Trophoblast cell (in vitro differentiated cells and primary cell): ENCODE results near the gene KRTAP4-5.
A peak's percentile ranks its signal among the peaks of the same experiment; 100 is the strongest.
"Not testable (repeated sequence)": the region's sequence is repeated elsewhere in the genome, so short reads cannot be mapped to it uniquely, and the experiment has no call there.

Experiments used
- DNase-seq, 2 donors: peaks; one replicate each; pipeline ENCODE4 v3.0.0-alpha.2; 2016
- H2AFZ ChIP-seq: 2 replicates; pipeline ENCODE4 v1.6.1; 2013; ENCODE audit warnings: low read length, moderate library complexity, mild to moderate bottlenecking; ENCODE audit not compliant: insufficient read depth, poor library complexity
- H2AK5ac ChIP-seq: 2 replicates; pipeline ENCODE4 v1.6.1; 2013; ENCODE audit warnings: mild to moderate bottlenecking, low read length
- H2BK120ac ChIP-seq: 2 replicates; pipeline ENCODE4 v1.6.1; 2013; ENCODE audit warnings: low read length, mild to moderate bottlenecking, moderate library complexity; ENCODE audit not compliant: insufficient read depth, poor library complexity
- H2BK12ac ChIP-seq: 2 replicates; pipeline ENCODE4 v1.6.1; 2013; ENCODE audit warnings: mild to moderate bottlenecking, low read length, moderate library complexity
- H2BK5ac ChIP-seq: 2 replicates; pipeline ENCODE4 v1.6.1; 2013; ENCODE audit warnings: low read length, low read depth, moderate library complexity, mild to moderate bottlenecking; ENCODE audit not compliant: poor library complexity
- H3K14ac ChIP-seq: 2 replicates; pipeline ENCODE4 v1.6.1; 2013; ENCODE audit warnings: mild to moderate bottlenecking, low read length
- H3K18ac ChIP-seq: 2 replicates; pipeline ENCODE4 v1.6.1; 2013; ENCODE audit warnings: mild to moderate bottlenecking, low read length
- H3K23ac ChIP-seq: 2 replicates; pipeline ENCODE4 v1.6.1; 2013; ENCODE audit warnings: low read length
- H3K27ac ChIP-seq: 2 replicates; pipeline ENCODE4 v1.5.1; 2013; ENCODE audit warnings: low read depth, mild to moderate bottlenecking, inconsistent platforms, low read length, moderate library complexity
- H3K27me3 ChIP-seq: 2 replicates; pipeline ENCODE4 v1.6.1; 2013; ENCODE audit warnings: inconsistent platforms, mild to moderate bottlenecking, low read length, moderate library complexity; ENCODE audit not compliant: insufficient read depth
- H3K36me3 ChIP-seq, 2 experiments: 1 replicate in 1 of 2; 2 replicates in 1 of 2; pipeline ENCODE4 v1.6.1; 2013; ENCODE audit warnings: low read length in 2 of 2, mild to moderate bottlenecking in 2 of 2, moderate library complexity in 1 of 2; ENCODE audit not compliant: insufficient read depth in 2 of 2, control insufficient read depth in 1 of 2
- H3K4ac ChIP-seq: 2 replicates; pipeline ENCODE4 v1.6.1; 2013; ENCODE audit warnings: low read depth, mild to moderate bottlenecking, low read length, moderate library complexity
- H3K4me1 ChIP-seq, 2 experiments: 1 replicate in 1 of 2; 2 replicates in 1 of 2; pipeline ENCODE4 v1.6.1; 2013; ENCODE audit warnings: low read length in 2 of 2, mild to moderate bottlenecking in 2 of 2, moderate library complexity in 1 of 2; ENCODE audit not compliant: insufficient read depth in 2 of 2, control insufficient read depth in 1 of 2
- H3K4me2 ChIP-seq: 2 replicates; pipeline ENCODE4 v1.6.1; 2013; ENCODE audit warnings: inconsistent platforms, mild to moderate bottlenecking, low read length, moderate library complexity
- H3K4me3 ChIP-seq: 2 replicates; pipeline ENCODE4 v1.5.1; 2013; ENCODE audit warnings: mild to moderate bottlenecking, low read depth, low read length, inconsistent platforms
- H3K79me1 ChIP-seq: one replicate; pipeline ENCODE4 v1.6.1; 2013; ENCODE audit warnings: low read length
- H3K79me2 ChIP-seq: 2 replicates; pipeline ENCODE4 v1.6.1; 2013; ENCODE audit warnings: low read length, mild to moderate bottlenecking; ENCODE audit not compliant: control insufficient read depth, insufficient read depth, poor library complexity
- H3K9ac ChIP-seq: 2 replicates; pipeline ENCODE4 v1.6.1; 2013; ENCODE audit warnings: mild to moderate bottlenecking, low read length
- H3K9me3 ChIP-seq: 2 replicates; pipeline ENCODE4 v1.6.1; 2013; ENCODE audit warnings: low read depth, mild to moderate bottlenecking, control low read depth, inconsistent platforms, low read length; ENCODE audit not compliant: insufficient read depth
- H4K12ac ChIP-seq: 2 replicates; pipeline ENCODE4 v1.6.1; 2013; ENCODE audit warnings: low read depth, mild to moderate bottlenecking, low read length, moderate library complexity
- H4K8ac ChIP-seq: 2 replicates; pipeline ENCODE4 v1.6.1; 2013; ENCODE audit warnings: low read depth, mild to moderate bottlenecking, low read length, moderate library complexity
- H4K91ac ChIP-seq: one replicate; pipeline ENCODE4 v1.6.1; 2013; ENCODE audit warnings: low read depth, mild to moderate bottlenecking, low read length, moderate library complexity
- WGBS: extraction: QIAGEN DNeasy Blood & Tissue Kit; methylation state at CpG from one replicate; pipeline ENCODE4 v1.1.7; 2013; ENCODE audit warnings: missing lambda C conversion rate; ENCODE audit not compliant: insufficient read length, insufficient coverage; ENCODE audit errors: extremely low coverage; 5-methylcytosine and 5-hydroxymethylcytosine counted together

Gene KRTAP4-5

DNA sequence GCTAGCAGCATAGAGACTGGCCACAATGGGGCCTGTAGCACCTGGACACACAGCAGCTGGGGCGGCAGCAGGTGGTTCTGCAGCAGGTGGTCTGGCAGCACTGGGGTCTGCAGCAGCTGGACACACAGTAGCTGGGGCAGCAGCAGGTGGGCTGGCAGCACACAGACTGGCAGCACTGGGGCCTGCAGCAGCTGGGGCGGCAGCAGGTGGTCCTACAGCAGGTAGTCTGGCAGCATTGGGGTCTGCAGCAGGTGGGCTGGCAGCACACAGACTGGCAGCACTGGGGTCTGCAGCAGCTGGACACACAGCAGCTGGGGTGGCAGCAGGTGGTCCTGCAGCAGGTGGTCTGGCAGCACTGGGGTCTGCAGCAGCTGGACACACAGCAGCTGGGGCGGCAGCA lies 10.6 kb upstream of the KRTAP4-5 start:
- H3K27me3 ChIP-seq, H2BK12ac ChIP-seq, H3K23ac ChIP-seq, H4K8ac ChIP-seq, H3K36me3 ChIP-seq, H4K91ac ChIP-seq, H3K9me3 ChIP-seq, H3K4me2 ChIP-seq, H3K4me1 ChIP-seq, H4K12ac ChIP-seq, H3K14ac ChIP-seq, DNase-seq, H2AK5ac ChIP-seq, H2BK120ac ChIP-seq, H3K18ac ChIP-seq, H3K4me3 ChIP-seq, H3K79me1 ChIP-seq, H3K9ac ChIP-seq, H2BK5ac ChIP-seq, H2AFZ ChIP-seq, H3K27ac ChIP-seq, H3K4ac ChIP-seq, H3K79me2 ChIP-seq: not testable (repeated sequence)
- no CpG with 5 or more reads among the region's 3 CpGs for WGBS

DNA sequence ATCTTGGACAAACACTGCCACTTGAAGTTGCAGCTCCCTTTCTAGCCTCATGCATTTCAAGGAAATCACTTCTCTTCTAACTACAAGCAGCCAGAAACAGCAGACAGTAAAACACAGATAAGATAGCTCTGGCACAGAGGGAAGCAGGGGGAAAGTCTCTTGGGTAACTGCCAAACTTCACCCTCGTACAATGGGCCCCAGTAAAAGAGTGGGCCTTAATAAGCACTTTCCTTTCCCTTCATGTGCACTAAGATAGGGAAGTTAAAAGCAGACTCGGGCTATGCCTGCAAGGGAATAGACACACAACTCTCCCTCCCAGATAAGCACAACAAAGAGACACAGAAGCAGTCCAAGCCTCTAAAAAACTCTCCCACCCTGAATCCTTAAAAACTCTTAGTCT lies 4.2 kb upstream of the KRTAP4-5 start:
- H4K91ac ChIP-seq: no peak overlapping the region
- no peaks in the 10 kb centered on the region for H3K4me1 ChIP-seq
- no peak overlapping the region for H3K23ac ChIP-seq
- no peaks in the 10 kb centered on the region for H3K36me3 ChIP-seq
- H3K27ac ChIP-seq: no peak overlapping the region
- no peak overlapping the region for H3K4me3 ChIP-seq
- no peak overlapping the region for H2AFZ ChIP-seq
- H3K9me3 ChIP-seq: no peaks in the 10 kb centered on the region
- no peak overlapping the region for H2BK120ac ChIP-seq
- H4K8ac ChIP-seq: no peak overlapping the region
- H2AK5ac ChIP-seq: no peak overlapping the region
- no peaks in the 10 kb centered on the region for H3K79me1 ChIP-seq
- H3K27me3 ChIP-seq: no peaks in the 10 kb centered on the region
- H3K4ac ChIP-seq: no peak overlapping the region
- no peak overlapping the region for H2BK12ac ChIP-seq
- no peak overlapping the region for H3K9ac ChIP-seq
- H2BK5ac ChIP-seq: no peak overlapping the region
- H4K12ac ChIP-seq: no peak overlapping the region
- WGBS: no CpG with 5 or more reads among the region's 2 CpGs
- no peak overlapping the region for H3K4me2 ChIP-seq
- no peak overlapping the region for H3K18ac ChIP-seq
- H3K14ac ChIP-seq: no peak overlapping the region
- no peak for DNase-seq
- no peaks in the 10 kb centered on the region for H3K79me2 ChIP-seq

DNA sequence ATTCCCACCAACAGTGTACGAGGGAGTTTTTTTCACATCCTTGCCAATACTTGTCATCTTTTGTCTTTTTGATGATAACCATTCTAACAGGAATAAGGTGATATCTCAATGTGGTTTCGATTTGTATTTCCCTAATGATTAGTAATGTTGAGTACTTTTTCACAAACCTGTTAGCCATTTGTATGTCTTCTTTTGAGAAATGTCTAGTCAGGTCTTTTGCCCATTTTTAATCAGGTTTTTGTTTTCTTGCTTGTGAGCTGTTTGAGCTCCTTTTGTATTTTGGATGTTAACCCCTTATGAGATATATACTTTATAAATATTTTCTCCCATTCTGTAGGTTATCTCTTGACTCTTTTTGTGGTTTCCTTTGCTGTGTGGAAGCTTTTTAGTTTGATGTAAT lies 1.9 kb upstream of the KRTAP4-5 start:
- H2BK12ac ChIP-seq: no peak overlapping the region
- H3K79me2 ChIP-seq: no peaks in the 10 kb centered on the region
- no peak overlapping the region for H2AK5ac ChIP-seq
- no peaks in the 10 kb centered on the region for H3K36me3 ChIP-seq
- H3K9me3 ChIP-seq: no peaks in the 10 kb centered on the region
- no peak overlapping the region for H3K23ac ChIP-seq
- H3K4ac ChIP-seq: no peak overlapping the region
- no peaks in the 10 kb centered on the region for H3K27me3 ChIP-seq
- H3K79me1 ChIP-seq: no peaks in the 10 kb centered on the region
- H4K8ac ChIP-seq: no peak overlapping the region
- no peak overlapping the region for H2AFZ ChIP-seq
- H4K12ac ChIP-seq: no peak overlapping the region
- H3K27ac ChIP-seq: no peak overlapping the region
- no peak overlapping the region for H3K18ac ChIP-seq
- no peak overlapping the region for H3K4me3 ChIP-seq
- no peak overlapping the region for H3K9ac ChIP-seq
- no peaks in the 10 kb centered on the region for H3K4me1 ChIP-seq
- no CpG with 5 or more reads among the region's 2 CpGs for WGBS
- H3K4me2 ChIP-seq: no peak overlapping the region
- H4K91ac ChIP-seq: no peak overlapping the region
- DNase-seq: no peak
- H2BK5ac ChIP-seq: no peak overlapping the region
- no peak overlapping the region for H2BK120ac ChIP-seq
- no peak overlapping the region for H3K14ac ChIP-seq

DNA sequence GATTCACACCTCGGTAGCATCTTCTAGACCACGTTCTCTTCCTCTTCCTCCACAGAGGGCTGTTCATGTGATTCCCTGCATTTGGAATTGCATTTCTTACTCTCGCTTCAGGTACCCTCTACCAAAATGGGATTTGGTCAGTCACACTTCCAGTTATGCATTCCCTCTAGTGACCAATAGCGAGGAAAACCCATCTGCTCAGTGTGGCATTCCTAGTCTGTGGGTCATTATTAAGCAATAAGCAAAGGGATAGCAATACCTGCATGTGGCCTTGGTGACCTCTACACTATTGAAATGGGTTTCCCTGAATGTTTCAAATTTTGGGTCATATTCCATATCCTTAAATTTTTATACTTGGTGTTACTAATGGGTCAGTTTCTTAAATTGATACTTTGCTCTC lies 401 bp upstream of the KRTAP4-5 start:
- Histone ChIP-seq H3K4ac (no peak overlapping the region), H4K8ac (no peak overlapping the region), H3K27ac (no peak overlapping the region), H3K23ac (no peak overlapping the region), H3K4me2 (no peak overlapping the region), H4K91ac (no peak overlapping the region), H2AFZ (no peak overlapping the region), H3K9ac (no peak overlapping the region), H3K4me3 (no peak overlapping the region), H3K79me1 (no peaks in the 10 kb centered on the region), H3K18ac (no peak overlapping the region), H3K36me3 (no peaks in the 10 kb centered on the region), H3K9me3 (no peaks in the 10 kb centered on the region), H2BK12ac (no peak overlapping the region), H2BK5ac (no peak overlapping the region), H3K27me3 (no peaks in the 10 kb centered on the region), H3K79me2 (no peaks in the 10 kb centered on the region), H4K12ac (no peak overlapping the region), H2BK120ac (no peak overlapping the region), H3K4me1 (no peaks in the 10 kb centered on the region), H2AK5ac (no peak overlapping the region), H3K14ac (no peak overlapping the region)
- DNase-seq: peak; percentile 61 to 79
- WGBS: no CpG with 5 or more reads among the region's 4 CpGs
